IMR-90 (cell line): ENCODE measurements around the gene CDON.

Experiments used
- BHLHE40 ChIP-seq: fragments of 150-350 bp; IDR thresholded peaks from 2 replicates; pipeline ENCODE4 v1.6.1; 2016; ENCODE audit warnings: mild to moderate bottlenecking, low read depth, low read length
- CEBPB ChIP-seq: IDR thresholded peaks from 2 replicates; pipeline ENCODE4 v1.6.1; 2012; ENCODE audit warnings: low read depth, low read length, improper control_type of control experiment
- POLR2A ChIP-seq: IDR thresholded peaks from 2 replicates; pipeline ENCODE4 v1.6.1; 2012; ENCODE audit warnings: mild to moderate bottlenecking, low read depth, low read length
- TF ChIP-seq, protein P1 (sequence below): conservative IDR thresholded peaks from 2 replicates; pipeline ENCODE4 v1.5.1; 2012; ENCODE audit warnings: mild to moderate bottlenecking, low read depth, low read length, improper control_type of control experiment

DNA sequence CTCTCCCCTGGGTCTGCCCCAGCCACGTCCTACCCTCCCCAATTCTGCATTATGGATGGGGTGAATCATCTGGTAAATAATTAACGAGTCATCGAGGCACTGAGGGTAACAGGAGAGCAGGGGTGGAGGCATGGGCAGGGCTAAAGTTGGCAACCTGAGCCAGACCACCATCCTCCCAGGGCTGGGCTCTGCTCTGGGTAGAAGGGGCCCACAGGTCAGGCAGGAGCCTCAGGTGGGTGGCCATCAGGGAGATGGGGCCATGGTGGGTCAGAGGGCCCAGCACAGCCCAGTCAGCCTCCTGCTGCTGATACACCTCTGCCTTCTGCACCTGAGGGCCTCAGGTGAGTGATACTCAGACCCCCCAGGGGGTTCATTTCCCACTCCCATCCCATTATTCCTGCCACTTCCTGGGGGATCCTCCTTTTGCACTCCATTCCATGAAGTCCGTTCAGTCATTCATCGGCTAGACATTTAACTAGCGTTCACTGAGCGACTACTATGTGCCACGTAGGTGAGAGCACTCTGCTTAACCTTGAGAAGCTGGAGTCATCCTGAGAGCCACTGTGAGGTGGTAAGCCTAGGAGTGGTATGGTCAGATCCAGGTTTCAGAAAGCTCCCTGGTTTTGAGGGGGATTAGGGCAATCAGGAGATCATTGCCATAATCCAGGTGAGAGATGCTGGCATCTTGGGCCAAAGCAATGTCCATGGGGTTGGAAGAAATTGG, 116.7 kb downstream of the CDON start, which contains the start of gene VSIG10L2:
- TF ChIP-seq BHLHE40, result no peak
- no peak for TF ChIP-seq POLR2A
- TF ChIP-seq, protein P1, sequence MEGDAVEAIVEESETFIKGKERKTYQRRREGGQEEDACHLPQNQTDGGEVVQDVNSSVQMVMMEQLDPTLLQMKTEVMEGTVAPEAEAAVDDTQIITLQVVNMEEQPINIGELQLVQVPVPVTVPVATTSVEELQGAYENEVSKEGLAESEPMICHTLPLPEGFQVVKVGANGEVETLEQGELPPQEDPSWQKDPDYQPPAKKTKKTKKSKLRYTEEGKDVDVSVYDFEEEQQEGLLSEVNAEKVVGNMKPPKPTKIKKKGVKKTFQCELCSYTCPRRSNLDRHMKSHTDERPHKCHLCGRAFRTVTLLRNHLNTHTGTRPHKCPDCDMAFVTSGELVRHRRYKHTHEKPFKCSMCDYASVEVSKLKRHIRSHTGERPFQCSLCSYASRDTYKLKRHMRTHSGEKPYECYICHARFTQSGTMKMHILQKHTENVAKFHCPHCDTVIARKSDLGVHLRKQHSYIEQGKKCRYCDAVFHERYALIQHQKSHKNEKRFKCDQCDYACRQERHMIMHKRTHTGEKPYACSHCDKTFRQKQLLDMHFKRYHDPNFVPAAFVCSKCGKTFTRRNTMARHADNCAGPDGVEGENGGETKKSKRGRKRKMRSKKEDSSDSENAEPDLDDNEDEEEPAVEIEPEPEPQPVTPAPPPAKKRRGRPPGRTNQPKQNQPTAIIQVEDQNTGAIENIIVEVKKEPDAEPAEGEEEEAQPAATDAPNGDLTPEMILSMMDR, result no peak
- no peak for TF ChIP-seq CEBPB
